Suprapubic skin (tissue), 4 donors: ENCODE measurements around the gene RTN4IP1.

ENCODE experiments used
- EP300 ChIP-seq: sonication (generic); formaldehyde crosslinking; IDR thresholded peaks from one replicate; pipeline ENCODE4 v1.6.1; 2017; ENCODE audit warnings: antibody characterized with exemption
- POLR2A ChIP-seq, 2 donors: fragments of 450-650 bp; IDR thresholded peaks; one replicate each; pipeline ENCODE4 v1.6.1; 2017; ENCODE audit warnings: antibody characterized with exemption in 2 of 2, mild to moderate bottlenecking in 2 of 2, moderate library complexity in 2 of 2
- POLR2AphosphoS5 ChIP-seq, 3 donors: sonication (generic); formaldehyde crosslinking; IDR thresholded peaks; one replicate each; pipeline ENCODE4 v1.6.1; 2017; ENCODE audit warnings: antibody characterized with exemption in 3 of 3
- TF ChIP-seq, protein P1 (sequence below), 2 donors: fragments of 200-600 bp in 1 of 2; fragments of 450-650 bp in 1 of 2; sonication (generic) in 1 of 2; IDR thresholded peaks; one replicate each; pipeline ENCODE4 v1.5.1; 2016 to 2019; ENCODE audit warnings: antibody characterized with exemption in 2 of 2, mild to moderate bottlenecking in 1 of 2, moderate library complexity in 1 of 2

GRCh38 chr6:106666282-106667021 is 37.2 kb upstream of the RTN4IP1 start:
- TF ChIP-seq, protein P1, sequence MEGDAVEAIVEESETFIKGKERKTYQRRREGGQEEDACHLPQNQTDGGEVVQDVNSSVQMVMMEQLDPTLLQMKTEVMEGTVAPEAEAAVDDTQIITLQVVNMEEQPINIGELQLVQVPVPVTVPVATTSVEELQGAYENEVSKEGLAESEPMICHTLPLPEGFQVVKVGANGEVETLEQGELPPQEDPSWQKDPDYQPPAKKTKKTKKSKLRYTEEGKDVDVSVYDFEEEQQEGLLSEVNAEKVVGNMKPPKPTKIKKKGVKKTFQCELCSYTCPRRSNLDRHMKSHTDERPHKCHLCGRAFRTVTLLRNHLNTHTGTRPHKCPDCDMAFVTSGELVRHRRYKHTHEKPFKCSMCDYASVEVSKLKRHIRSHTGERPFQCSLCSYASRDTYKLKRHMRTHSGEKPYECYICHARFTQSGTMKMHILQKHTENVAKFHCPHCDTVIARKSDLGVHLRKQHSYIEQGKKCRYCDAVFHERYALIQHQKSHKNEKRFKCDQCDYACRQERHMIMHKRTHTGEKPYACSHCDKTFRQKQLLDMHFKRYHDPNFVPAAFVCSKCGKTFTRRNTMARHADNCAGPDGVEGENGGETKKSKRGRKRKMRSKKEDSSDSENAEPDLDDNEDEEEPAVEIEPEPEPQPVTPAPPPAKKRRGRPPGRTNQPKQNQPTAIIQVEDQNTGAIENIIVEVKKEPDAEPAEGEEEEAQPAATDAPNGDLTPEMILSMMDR (IDR thresholded peaks at IDR 0.05): no peak
- TF ChIP-seq POLR2A (IDR thresholded peaks at IDR 0.05): no peak
- TF ChIP-seq POLR2AphosphoS5 (IDR thresholded peaks at IDR 0.05): no peak
- TF ChIP-seq EP300: no peak
